ENCODE measurements around the gene UNC13A.

UNC13A gene

GRCh38 chr19:17686023-17686521 lies 2.1 kb downstream of the UNC13A start:
- DNase-seq (ENCODE audit: low spot score): peak; percentile 34

GRCh38 chr19:17685451-17686022 lies 2.6 kb downstream of the UNC13A start:
- DNase-seq (ENCODE audit: low spot score): no peak
- no peak for TF ChIP-seq CTCF (IDR thresholded peaks at IDR 0.05; ENCODE audit: extremely low read depth, missing control alignments)

More at GRCh38 chr19:17686023-17686521, 2.1 kb downstream of the UNC13A start:
- no peak for TF ChIP-seq CTCF (IDR thresholded peaks at IDR 0.05; ENCODE audit: extremely low read depth, missing control alignments)

GRCh38 chr19:17684256-17684655 lies 3.9 kb downstream of the UNC13A start:
- no peak for TF ChIP-seq CTCF (IDR thresholded peaks at IDR 0.05; ENCODE audit: extremely low read depth, missing control alignments)
- DNase-seq (ENCODE audit: low spot score): no peak

DNA sequence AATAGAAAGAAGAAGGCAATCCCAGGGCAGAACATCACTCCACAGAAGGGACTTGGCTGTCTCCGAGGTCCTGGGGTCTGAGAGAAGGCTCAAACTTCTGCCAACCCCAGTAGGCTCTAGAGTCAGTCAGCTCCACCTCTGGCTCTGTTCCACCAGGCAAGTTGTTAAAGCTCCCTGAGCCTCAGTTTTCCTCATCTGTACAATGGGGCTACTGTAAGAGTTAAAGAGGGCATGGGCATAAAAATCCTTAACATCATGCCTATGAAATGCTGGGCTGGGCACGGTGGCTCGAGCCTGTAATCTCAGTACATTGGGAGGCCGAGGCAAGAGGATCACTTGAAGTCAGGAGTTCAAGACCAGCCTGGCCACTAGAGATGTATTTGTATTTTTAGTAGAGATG lies 5.1 kb downstream of the UNC13A start:
- DNase-seq (ENCODE audit: low spot score): no peak

GRCh38 chr19:17682273-17682672 lies 5.9 kb downstream of the UNC13A start:
- no peak for DNase-seq (ENCODE audit: low spot score)
- no peak for TF ChIP-seq CTCF (IDR thresholded peaks at IDR 0.05; ENCODE audit: extremely low read depth, missing control alignments)

More for the DNA sequence above, 5.1 kb downstream of the UNC13A start:
- no peak for TF ChIP-seq CTCF (IDR thresholded peaks at IDR 0.05; ENCODE audit: extremely low read depth, missing control alignments)

- no peak for TF ChIP-seq CTCF (IDR thresholded peaks at IDR 0.05; ENCODE audit: extremely low read depth, missing control alignments)
- DNase-seq (ENCODE audit: low spot score): peak; percentile 78
These were observed 6.5 kb downstream of the UNC13A start for GRCh38 chr19:17681505-17682125.

DNA sequence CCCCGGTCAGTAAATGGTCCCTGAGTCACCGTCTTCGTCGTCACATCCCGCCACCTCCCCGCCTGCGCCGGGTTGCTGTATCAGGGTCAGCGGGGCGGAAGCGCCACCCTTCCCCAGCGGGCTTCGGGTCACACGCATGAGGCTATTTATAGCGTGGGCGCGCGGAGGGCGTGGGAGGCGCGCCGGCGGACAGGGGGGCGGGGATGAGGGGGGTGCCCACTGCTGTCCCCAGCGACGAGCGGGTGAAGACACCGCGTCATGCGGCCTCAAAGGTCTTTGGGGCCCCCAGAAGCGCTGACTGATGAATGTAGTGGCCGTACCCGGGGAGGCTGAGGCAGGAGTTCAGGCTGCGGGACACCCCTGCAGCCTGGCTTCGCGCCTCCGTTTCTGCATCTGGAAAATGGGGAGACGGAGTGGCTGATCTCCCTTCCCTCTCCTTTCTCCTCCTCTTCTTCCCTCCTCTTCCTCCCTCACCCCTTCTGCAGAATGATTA lies 7.9 kb downstream of the UNC13A start:
- TF ChIP-seq CTCF (IDR thresholded peaks at IDR 0.05; ENCODE audit: extremely low read depth, missing control alignments): no peak
- DNase-seq (ENCODE audit: low spot score): peak; percentile 86
